ENCODE measurements around the gene ZNF708.
"Not testable (repeated sequence)": the region's sequence is repeated elsewhere in the genome, so short reads cannot be mapped to it uniquely, and the experiment has no call there.

Gene ZNF708

DNA sequence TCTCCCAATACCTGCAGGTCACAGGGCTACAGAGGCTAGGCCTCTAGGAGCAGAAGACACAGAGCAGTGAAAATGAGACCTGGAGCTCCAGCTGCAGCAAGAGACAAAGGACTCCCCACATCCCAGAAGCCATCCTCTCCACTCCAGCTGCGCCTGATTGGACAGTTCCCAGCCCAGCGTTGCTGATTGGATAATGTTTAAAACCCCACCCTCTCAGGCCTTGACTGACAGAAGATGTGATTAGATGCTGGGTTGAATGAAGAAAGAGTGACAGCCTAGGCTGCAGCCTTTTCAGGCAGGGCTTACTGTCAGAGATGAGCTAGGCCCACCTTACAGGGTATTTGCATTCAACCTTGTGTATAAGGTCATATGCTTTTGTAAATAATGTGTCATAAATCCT is 59.4 kb downstream of the ZNF708 start:
- H3K4me3 ChIP-seq (ENCODE audit: low read length) = no peak overlapping the region
- no peaks in the 10 kb centered on the region for H3K27me3 ChIP-seq (ENCODE audit: low read depth, low read length)
- H3K4me2 ChIP-seq (ENCODE audit: low read length) = no peak overlapping the region
- no peaks in the 10 kb centered on the region for H3K79me2 ChIP-seq (ENCODE audit: low read length)
- H4K20me1 ChIP-seq (ENCODE audit: insufficient read depth, low read length) = no peaks in the 10 kb centered on the region
- H3K27ac ChIP-seq (ENCODE audit: low read length) = no peak overlapping the region
- no peak for TF ChIP-seq EZH2phosphoT487 (IDR thresholded peaks at IDR 0.05; ENCODE audit: low read depth)
- no peak for TF ChIP-seq CTCF (IDR thresholded peaks at IDR 0.05; ENCODE audit: low read depth, low read length)
- no peak overlapping the region for H3K9ac ChIP-seq (ENCODE audit: low read length)
- H3K9me3 ChIP-seq (ENCODE audit: insufficient read depth, low read length) = no peaks in the 10 kb centered on the region
- H3K4me1 ChIP-seq (ENCODE audit: low read length) = no peaks in the 10 kb centered on the region
- no peak overlapping the region for H2AFZ ChIP-seq (ENCODE audit: low read depth, low read length)
- H3K36me3 ChIP-seq (replicated peaks; ENCODE audit: low read depth, low read length) = no peaks in the 10 kb centered on the region

- Histone ChIP-seq H3K27ac (ENCODE audit: low read length) (no peak overlapping the region), H3K79me2 (ENCODE audit: low read length) (no peaks in the 10 kb centered on the region), H3K9ac (ENCODE audit: low read length) (no peak overlapping the region), H3K4me1 (ENCODE audit: low read length) (no peaks in the 10 kb centered on the region), H3K4me3 (ENCODE audit: low read length) (no peak overlapping the region), H2AFZ (ENCODE audit: low read depth, low read length) (no peak overlapping the region), H4K20me1 (ENCODE audit: insufficient read depth, low read length) (no peaks in the 10 kb centered on the region), H3K27me3 (ENCODE audit: low read depth, low read length) (no peaks in the 10 kb centered on the region), H3K9me3 (ENCODE audit: insufficient read depth, low read length) (no peaks in the 10 kb centered on the region), H3K4me2 (ENCODE audit: low read length) (no peak overlapping the region), H3K36me3 (replicated peaks; ENCODE audit: low read depth, low read length) (no peaks in the 10 kb centered on the region)
- TF ChIP-seq EZH2phosphoT487 (IDR thresholded peaks at IDR 0.05; ENCODE audit: low read depth) = no peak
- no peak for TF ChIP-seq CTCF (IDR thresholded peaks at IDR 0.05; ENCODE audit: low read depth, low read length)
These were observed 64.3 kb downstream of the ZNF708 start for GRCh38 chr19:21264891-21265290.

- no peak overlapping the region for H3K4me3 ChIP-seq (ENCODE audit: low read length)
- no peak overlapping the region for H3K27ac ChIP-seq (ENCODE audit: low read length)
- H3K9ac ChIP-seq (ENCODE audit: low read length) = no peak overlapping the region
- no peak for TF ChIP-seq CTCF (IDR thresholded peaks at IDR 0.05; ENCODE audit: low read depth, low read length)
- no peaks in the 10 kb centered on the region for H3K9me3 ChIP-seq (ENCODE audit: insufficient read depth, low read length)
- no peaks in the 10 kb centered on the region for H4K20me1 ChIP-seq (ENCODE audit: insufficient read depth, low read length)
- H3K79me2 ChIP-seq (ENCODE audit: low read length) = no peaks in the 10 kb centered on the region
- H3K4me1 ChIP-seq (ENCODE audit: low read length) = no peaks in the 10 kb centered on the region
- no peak overlapping the region for H3K4me2 ChIP-seq (ENCODE audit: low read length)
- no peaks in the 10 kb centered on the region for H3K36me3 ChIP-seq (replicated peaks; ENCODE audit: low read depth, low read length)
- H2AFZ ChIP-seq (ENCODE audit: low read depth, low read length) = no peak overlapping the region
- H3K27me3 ChIP-seq (ENCODE audit: low read depth, low read length) = no peaks in the 10 kb centered on the region
These were observed 64.8 kb downstream of the ZNF708 start for GRCh38 chr19:21264416-21264815.

DNA sequence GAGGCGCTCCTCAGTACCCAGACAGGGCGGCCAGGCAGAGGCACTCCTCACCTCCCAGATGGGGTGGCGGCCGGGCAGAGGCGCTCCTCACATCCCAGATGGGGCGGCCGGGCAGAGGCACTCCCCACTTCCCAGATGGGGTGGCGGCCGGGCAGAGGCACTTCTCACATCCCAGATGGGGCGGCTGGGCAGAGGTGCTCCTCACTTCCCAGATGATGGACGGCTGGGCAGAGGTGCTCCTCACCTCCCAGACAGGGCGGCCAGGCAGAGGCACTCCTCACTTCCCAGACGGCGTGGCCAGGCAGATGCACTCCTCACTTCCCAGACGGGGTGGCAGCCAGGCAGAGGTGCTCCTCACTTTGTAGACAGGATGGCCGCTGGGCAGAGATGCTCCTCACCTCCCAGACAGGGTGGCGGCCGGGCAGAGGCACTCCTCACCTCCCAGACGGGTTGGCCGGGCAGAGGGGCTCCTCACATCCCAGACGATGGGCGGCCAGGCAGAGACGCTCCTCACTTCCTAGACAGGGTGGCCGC is 68.3 kb downstream of the ZNF708 start:
- H4K20me1 ChIP-seq (ENCODE audit: insufficient read depth, low read length); H3K79me2 ChIP-seq (ENCODE audit: low read length); H3K9ac ChIP-seq (ENCODE audit: low read length); H3K9me3 ChIP-seq (ENCODE audit: insufficient read depth, low read length); H3K4me3 ChIP-seq (ENCODE audit: low read length); H3K4me1 ChIP-seq (ENCODE audit: low read length); H3K36me3 ChIP-seq (replicated peaks; ENCODE audit: low read depth, low read length); H2AFZ ChIP-seq (ENCODE audit: low read depth, low read length); H3K4me2 ChIP-seq (ENCODE audit: low read length); H3K27me3 ChIP-seq (ENCODE audit: low read depth, low read length); H3K27ac ChIP-seq (ENCODE audit: low read length): not testable (repeated sequence)
